Fibroblast of upper back skin (primary cell): Measurements from ENCODE around the gene ZNF813.
"Not testable (repeated sequence)": the region's sequence is repeated elsewhere in the genome, so short reads cannot be mapped to it uniquely, and the experiment has no call there.

Experiments
- DNase-seq: peaks from one replicate; pipeline ENCODE4 v3.0.0-alpha.2; 2013

ZNF813 gene

DNA sequence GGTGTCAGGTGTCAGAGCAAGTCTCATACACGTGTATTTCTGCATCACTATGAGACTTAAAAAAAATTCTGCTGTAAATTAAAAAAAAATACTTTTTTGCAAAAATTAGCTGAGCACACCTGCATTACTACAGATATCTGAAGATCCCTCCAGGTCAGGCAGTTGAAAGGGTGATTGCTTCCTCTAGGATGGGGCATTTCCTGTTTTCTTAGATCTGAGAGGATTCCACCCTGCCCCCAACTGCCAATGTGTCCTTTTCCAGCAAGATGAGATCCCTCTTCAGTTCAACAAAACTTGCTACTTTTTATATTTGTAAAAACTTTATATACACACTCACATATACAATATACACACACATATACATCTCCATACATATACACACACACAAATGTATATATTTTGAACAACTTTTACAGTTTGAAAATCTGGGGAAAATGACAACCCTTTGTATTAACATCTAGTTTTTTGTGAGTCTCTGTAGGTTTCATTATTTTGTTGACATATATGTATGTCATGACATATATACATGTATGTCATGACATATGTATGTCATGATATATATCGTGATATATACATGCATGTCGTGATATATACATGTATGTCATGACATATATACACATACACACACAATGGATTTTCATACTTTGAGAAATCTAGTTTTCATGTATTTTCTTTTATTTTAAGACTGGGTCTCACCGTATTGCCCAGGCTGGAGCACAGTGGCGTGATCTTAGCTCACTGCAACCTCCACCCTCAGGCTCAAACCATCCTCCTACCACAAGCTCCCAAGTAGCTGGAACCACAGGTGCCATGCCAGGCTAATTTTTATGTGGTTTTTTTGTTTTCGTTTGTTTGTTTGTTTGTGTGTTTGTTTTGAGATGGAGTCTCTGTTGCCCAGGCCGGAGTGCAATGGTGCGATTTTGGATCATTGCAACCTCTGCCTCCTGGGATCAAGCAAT lies 17.8 kb downstream of the ZNF813 start:
- no peak for DNase-seq

DNA sequence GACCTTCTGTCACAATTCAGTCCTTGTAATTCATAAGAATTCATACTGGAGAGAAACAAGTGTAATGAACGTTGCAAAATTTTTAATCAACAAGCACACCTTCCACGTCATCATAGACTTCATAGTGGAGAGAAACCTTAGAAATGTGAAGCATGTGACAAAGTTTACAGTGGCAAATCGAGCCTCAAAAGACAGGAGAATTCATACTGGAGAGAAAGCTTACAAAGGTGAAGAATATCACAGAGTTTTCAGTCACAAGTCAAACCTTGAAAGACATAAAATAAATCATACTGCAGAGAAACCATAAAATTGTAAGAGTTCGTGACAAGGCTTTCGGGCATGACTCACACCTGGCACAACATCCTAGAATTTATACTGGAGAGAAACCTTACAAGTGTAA lies 24.6 kb downstream of the ZNF813 start:
- no peak for DNase-seq

DNA sequence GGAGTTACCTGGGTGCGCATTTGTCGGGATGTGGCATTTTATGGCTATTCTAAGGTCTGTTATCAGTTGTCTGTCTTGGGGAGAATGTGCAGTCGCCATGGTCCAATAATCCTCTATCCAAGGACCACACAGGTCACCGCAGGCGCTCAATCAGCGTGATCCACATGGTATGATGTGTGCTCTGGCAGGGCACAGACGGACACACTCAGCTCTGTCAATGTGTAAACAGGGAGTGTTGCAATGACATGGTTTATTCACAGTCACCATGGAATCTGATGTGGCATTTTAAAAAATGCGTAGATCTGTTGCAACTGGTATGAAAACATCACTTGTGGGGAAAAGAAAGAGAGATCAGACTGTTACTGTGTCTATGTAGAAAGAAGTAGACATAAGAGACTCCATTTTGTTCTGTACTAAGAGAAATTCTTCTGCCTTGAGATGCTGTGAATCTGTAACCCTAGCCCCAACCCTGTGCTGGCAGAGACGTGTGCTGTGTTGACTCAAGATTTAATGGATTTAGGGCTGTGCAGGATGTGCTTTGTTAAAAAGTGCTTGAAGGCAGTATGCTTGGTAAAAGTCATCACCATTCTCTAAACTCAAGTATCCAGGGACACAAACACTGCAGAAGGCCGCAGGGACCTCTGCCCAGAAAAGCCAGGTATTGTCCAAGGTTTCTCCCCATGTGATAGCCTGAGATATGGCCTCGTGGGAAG lies 29.9 kb downstream of the ZNF813 start:
- DNase-seq = not testable (repeated sequence)

DNA sequence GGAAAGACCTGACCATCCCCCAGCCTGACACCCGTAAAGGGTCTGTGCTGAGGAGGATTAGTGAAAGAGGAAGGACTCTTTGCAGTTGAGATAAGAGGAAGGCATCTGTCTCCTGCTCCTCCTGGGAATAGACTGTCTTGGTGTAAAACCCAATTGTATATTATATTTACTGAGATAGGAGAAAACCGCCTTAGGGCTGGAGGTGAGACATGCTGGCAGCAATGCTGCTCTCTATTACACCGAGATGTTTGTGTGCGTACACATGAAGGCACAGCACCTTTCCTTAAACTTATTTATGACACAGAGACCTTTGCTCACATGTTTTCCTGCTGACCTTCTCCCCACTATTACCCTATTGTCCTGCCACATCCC lies 30.5 kb downstream of the ZNF813 start:
- DNase-seq = not testable (repeated sequence)

DNA sequence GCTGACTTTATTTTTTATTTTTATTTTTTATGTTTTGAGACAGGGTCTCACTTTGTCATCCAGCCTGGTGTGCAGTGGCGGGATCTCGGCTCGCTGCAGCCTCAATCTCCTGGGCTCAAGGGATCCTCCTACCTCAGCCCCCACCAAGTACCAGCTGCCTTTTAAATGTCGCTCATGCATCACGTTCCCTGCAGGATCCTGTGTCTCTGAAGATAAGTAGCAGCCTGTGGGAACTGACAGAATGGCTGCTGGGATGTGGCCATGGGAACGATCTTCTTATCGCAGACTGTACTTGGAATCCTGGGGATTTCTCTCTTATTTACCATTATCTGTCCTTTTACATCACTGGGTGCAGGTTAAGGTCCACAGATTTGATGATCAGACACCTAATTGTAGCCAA lies 35.6 kb downstream of the ZNF813 start:
- DNase-seq = not testable (repeated sequence)

DNA sequence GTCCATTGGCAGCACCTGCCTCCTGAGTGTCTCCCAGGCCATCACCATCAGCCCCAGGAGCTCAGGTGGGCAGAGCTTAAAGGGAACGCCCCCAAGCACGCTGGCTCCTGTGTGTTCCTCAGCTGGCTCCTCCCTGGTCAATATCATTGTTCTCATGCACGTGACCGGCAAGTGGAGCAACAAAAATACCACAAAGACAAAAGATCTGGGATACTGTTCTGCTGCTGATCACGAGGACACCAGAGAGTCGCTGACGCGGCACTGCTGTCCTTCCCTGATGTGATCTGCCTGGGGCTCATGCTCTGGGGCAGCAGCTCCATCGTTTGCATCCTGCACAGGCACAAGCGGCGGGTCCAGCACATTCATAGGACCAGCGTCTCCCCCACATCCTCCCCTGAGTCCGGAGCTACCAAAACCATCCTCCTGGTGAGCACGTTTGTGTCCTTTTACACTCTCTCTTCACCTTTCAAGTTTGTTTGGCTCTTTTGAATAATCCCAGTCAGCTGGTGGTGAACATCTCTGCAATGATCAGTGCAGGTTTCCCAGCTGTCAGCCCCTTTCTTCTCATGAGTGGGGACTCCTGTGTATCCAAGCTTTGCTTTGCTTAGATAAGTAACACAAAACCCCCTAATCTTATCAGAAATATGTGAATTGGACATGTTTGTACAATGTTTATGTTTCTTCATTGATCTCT lies 36.3 kb downstream of the ZNF813 start:
- not testable (repeated sequence) for DNase-seq

DNA sequence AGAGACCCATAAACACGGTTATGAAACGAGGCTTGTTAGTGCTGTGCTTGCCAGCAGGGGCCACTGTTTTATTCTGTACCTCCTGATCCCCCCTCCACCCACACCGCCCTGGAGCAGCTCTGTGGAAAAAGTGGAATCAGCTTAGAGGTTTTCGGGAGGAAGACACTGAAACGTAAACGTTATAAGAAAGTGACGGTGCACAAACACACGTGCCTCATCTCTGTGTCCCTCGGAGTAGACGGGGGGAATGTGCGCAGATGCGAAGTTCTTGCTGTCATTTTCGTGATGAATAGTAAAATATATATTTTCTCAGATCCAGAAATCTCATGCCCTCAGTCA lies 36.8 kb downstream of the ZNF813 start:
- not testable (repeated sequence) for DNase-seq

DNA sequence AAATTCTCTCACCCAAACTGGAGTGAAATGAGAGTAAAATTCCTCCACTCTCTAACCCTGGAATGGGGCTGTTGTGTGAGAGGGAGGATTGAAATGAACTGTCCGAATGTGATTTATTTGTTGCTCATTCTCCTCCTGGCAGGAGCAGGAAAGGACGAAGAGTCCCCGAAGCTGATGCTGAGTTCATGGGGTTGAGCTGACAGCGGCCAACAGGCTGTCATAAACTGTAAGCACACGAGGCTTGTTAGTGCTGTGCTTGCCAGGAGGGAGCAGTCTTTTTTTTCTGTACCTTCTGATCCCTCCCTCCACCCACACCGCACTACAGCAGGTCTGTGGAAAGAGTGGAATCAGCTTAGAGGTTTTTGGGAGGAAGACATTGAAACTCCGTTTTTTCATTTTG lies 37.4 kb downstream of the ZNF813 start:
- no peak for DNase-seq

DNA sequence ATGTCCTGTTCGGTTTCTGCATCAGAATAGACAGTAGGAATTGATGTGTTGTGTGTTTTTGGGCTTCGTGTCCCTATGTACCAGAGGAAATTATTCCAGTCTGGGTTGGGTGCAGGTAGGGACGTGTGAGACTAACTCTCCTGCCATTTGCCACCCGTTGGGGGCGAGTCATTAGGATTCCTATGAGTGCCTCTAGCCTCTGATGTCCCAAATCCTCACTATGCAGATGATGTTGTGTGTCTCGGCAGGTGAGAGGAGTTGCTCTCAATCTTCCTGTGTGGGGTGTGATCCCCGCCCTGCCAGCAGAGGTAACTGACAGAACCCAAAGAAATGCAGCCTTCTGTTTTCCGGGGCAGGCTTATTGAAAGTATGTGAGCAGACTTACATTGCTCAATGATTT lies 39.2 kb downstream of the ZNF813 start:
- DNase-seq = no peak

DNA sequence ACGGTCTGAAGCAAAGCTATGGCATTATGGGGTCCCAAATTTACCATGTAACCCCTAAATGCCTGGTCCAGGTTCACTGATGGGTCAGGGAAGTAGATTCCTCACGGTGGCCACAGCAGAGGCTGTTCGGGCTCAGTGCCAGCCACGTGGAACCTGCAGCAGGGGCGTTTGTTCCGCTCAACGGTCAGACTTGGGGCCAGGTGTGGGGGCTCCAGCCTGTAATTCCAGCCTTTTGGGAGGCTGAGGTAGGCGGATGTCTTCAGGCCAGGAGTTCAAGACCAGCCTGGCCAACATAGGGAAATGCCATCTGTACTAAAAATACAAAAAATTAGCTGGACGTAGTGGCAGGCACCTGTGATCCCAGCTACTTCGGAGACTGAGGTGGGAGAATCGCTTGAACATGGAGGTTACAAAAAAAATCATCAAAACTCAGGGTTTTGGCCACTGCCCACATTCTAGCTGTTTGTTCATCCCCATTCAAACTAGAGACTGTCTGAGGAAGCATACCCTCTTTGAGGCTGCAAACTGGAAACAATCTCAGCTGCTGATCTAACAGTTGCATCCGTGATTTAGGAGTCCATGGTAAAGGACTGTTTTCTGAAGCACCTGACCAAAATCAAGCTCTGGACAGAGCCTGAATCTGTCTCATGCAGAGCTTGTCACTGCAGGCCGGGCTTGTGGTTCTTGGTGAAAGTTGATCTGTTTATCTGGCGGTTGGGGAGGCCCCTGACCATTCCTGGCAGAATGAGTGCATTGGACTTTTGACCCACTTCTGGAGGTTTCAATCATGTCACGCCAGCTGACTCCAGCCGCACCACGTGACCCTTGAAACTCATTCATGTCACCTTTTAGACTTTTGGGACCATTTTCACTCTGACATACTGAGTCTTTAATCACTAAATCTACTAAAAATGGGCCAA lies 40.2 kb downstream of the ZNF813 start:
- no peak for DNase-seq

DNA sequence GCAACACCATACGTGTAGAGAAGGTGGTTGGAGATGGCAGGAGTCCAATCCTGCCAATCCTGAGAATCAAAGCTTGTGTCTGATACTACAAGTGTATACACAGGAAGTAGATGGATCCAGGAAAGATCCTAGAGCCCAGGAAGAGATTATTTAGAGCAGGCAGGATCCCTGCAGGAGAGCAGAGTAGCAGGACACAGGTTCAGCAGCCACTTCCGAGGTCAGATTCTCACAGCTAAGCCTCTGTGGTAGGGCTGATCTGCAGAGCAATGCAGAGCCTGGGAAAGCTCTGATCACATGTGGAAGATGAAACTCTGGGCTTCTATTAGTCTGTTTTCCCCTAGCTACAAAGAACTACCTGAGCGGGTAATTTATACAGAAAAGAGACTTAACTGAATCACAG lies 41.9 kb downstream of the ZNF813 start:
- DNase-seq = no peak

DNA sequence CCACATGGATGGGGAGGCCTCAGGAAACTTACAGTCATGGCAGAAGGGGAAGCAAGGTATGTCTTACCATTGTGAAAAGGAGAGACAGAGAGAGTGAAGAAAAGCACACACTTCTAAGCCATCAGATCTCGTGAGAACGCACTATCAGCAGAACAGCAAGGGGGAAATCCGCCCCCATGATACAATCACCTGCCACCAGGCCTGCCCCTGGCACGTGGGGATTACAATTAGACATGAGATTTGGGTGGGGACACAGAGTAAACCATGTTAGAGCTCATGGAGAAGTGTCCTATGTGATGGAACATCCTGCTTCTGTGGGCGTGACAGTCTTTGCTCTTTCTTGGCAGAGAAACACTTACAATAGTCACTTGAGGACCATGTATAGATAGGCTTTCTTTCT lies 42.3 kb downstream of the ZNF813 start:
- DNase-seq = no peak

DNA sequence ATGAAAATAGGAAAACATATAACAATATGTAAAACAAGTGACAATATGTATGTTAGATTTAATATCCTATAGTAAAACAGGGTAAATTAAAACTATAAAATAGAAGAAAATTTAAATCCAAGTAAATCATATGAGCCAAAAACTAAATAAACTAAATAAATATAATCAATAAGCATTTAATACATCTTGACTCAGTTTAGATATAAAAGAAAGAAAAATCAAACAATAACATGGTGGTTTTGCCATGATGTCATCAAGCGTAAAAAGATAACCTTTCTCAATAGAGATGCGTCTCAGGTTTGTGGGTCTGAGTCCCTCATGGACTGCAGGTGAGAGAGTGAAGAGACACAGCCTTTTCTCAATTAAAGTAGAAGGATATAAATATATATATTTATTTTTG lies 43.8 kb downstream of the ZNF813 start:
- DNase-seq = no peak

DNA sequence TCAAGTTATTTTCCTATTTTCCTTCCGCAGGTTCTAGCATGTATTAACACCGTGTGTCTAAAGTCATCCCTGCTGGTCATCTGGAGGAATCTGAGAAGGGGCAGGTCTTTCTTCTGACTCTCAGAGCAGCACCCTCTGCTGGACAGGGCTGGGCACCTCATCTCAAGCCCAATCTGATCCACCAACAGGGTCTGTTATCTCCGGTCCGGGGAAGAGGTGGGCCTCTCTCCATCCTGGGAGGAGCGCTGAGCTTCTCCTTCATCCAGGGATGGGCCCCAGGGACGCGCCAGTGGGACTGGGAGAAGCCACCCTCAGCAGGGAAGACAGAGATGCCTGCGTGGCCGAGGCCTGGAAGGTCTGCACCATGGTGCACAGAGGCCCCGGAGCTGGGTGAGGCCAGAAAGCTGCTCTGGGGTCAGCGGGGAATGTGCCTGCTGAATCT lies 44.4 kb downstream of the ZNF813 start:
- DNase-seq = no peak

DNA sequence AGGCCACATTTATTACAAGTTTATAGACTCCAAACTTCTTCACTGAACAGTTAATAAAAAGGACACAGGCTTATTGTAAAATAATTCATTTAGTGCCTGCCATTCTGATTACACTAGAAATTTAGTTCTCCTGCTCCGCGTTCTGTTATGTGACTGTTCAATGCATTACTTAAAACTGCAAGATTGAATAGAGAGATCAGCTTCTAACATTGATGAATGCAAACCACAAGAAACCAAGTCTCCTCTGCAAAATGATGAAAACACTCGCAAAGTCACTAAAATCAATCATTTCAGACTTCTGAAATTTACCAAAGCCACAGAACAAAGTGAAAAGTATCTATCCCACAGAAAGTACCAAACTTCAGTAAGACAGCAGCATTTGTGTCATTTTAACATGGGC lies 47.5 kb downstream of the ZNF813 start:
- not testable (repeated sequence) for DNase-seq

DNA sequence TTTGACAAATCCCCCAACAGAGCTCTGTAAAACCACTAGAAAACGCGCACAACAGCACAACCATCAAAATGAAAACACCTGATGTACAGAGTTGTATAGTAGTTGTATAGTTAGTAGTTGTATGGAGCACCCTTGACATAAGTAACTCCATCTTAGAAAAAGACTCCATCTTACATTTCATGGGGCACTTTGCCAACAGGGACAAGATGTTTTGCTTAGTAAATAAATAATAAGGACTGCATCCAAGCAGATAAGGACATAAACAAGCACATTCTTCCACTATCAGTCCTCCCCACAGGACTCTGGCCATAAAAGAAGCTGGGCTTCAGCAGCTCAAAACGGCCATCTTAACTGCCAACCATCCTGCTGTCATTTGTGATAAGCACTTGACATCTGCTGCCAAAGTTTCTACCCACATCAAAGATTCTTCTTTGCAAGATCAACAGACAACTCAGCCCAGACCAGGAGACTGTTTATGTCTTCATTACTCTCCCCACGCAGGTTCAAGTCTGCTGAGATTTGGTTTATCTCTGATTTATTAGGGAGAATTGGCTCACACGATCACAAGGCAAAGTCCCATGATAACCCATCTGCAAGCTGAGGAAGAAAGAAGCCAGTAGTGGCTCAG lies 49.7 kb downstream of the ZNF813 start:
- DNase-seq = no peak

DNA sequence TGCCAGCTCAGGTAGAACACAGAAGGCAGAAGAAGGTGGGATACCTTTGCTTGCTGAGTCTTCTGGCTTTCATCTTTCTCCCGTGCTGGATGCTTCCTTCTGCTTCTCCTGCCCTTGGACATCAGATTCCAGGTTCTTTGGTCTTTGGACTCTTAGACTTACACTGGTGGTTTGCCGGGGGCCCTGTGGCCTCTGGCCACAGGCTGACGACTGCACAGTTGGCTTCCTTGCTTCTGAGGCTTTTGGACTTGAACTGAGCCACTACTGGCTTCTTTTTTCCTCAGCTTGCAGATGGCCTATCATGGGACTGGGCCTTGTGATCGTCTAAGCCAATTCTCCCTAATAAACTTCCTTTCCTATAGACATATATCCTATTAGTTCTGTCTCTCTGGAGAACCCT lies 50.6 kb downstream of the ZNF813 start:
- no peak for DNase-seq

DNA sequence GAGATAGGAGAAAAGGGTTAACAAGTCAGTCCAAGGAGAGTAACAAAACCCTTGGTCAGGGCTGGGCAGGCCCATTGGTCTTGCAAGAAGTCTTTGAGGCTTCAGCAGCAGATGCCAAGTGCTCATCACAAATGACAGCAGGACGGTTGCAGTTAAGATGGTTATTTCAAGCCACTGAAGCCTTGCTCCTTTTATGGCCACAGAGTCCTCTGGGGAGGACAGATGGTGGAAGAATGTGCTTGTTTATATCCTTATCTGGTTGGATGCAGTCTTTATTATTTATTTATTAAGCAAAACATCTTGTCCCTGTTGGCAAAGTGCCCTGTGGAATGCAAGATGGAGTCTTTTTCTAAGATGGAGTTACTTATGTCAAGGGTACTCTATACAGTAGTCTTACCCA lies 51.2 kb downstream of the ZNF813 start:
- DNase-seq = no peak

DNA sequence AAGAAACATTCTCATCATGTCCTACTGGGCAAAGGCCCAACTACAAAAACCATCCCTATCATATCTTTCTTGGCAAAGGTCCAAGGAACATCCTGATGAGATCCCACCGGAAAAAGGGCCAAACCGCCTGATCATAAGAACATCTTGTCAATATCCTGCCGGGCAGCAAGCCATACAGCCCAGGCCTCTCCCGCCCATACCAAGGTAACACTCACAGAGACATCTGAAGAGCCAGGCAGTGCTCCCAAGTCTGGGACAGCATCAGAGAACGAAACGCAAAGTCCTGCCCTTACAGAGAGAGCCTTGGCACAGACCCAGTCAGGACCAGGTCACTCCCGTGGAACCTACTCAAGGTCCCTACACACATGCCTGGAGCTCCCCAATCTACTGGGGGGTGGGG lies 51.9 kb downstream of the ZNF813 start:
- no peak for DNase-seq

DNA sequence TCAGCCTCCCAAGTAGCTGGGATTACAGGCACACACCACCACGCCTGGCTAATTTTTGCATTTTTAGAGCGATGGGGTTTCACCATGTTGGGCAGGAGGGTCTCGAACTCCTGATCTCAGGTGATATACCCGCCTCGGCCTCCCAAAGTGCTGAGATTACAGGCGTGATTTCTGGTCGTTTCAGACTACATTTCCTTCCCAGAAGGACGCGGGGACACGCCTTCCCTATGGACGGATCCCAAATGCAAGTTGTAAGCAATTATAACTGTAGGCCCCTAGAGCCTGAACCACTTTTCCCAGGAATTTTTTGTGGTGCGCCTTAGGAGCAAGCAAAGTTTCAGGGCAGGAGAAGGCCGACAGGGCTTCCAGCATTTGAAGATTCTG lies 52.6 kb downstream of the ZNF813 start:
- no peak for DNase-seq

DNA sequence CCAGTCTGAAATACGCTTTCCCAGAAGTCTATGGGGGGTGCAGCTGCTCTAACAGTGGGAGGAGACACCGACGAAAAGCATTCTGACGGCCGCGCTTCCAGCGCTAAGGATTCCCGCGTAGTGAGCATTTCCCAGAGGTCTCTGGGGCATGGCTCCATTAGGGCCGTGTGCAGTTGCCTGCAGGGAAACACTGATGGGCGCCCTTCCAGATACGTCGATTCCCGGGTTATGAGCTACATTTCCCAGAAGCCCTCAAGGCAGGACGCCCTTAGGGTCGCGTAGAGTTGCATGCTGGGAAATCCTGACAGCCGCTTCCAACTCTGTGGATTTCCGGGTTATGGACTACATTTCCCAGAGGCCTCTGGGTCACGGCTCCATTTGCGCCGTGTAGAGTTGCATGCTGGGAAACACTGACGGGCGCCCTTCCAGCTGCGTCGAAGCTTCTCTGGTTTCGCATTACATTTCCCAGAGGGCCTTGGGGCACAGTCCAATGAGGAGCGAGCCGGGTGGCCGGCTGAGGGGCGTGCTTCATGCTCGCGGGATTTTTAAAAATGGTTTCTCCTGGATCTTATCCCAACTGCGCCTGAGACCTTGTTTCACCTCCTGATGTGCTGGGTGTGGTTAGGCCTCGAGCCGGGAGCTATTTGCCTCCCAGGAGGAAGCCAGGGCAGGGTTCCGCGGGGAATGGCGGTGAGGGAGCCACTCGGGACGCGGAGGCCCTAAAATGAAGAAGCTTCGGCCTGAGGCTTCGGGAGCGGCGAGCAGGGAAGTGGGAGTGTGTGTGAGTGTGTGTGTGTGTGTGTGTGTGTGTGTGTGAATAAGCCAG lies 53.2 kb downstream of the ZNF813 start:
- peak; percentile 100 for DNase-seq
